Fibroblast of mammary gland (primary cell): Measurements from ENCODE around the gene HNRNPC.

Experiments
- DNase-seq: peaks from one replicate; pipeline ENCODE4 v3.0.0-alpha.2; 2010; ENCODE audit warnings: low read depth
- H3K4me3 ChIP-seq: 2 replicates; pipeline ENCODE4 v1.5.1; 2011; ENCODE audit warnings: low read depth, mild to moderate bottlenecking, low read length, moderate library complexity; ENCODE audit not compliant: control insufficient read depth
- TF ChIP-seq, protein P1 (sequence below): conservative IDR thresholded peaks from 2 replicates; pipeline ENCODE4 v1.5.1; 2011; ENCODE audit warnings: low read depth, low read length, inconsistent platforms; ENCODE audit not compliant: control insufficient read depth, insufficient read depth

HNRNPC gene

DNA sequence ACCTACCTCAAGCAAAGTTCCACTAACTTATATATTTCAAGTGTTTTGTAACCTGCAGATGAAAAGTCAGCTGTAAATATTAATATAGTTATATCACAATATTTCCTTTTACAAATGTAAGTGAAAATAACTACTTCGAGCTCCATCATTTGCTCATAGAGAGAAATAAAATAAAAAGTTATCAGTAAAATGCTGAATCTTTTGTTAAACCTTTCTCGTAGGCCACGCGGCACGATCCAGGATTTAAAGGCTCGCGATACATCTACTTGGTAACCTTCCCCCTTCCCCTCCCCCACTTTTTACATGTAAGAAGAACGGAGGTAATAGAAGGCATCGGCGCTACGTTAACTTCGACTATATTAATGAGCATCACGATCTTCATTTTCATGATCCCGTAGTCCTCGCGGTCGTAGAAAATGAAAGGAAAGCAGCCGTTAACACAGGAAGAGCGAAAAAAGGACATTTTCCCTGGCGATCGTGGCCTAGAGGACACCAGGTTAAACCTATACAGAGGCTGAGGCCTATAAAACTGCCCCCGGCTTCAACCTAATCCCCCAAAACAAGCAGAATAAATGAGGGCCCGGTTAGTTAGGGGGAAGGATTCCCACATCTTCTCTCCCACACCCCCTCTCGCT, 508 bp downstream of the HNRNPC start:
- TF ChIP-seq, protein P1, sequence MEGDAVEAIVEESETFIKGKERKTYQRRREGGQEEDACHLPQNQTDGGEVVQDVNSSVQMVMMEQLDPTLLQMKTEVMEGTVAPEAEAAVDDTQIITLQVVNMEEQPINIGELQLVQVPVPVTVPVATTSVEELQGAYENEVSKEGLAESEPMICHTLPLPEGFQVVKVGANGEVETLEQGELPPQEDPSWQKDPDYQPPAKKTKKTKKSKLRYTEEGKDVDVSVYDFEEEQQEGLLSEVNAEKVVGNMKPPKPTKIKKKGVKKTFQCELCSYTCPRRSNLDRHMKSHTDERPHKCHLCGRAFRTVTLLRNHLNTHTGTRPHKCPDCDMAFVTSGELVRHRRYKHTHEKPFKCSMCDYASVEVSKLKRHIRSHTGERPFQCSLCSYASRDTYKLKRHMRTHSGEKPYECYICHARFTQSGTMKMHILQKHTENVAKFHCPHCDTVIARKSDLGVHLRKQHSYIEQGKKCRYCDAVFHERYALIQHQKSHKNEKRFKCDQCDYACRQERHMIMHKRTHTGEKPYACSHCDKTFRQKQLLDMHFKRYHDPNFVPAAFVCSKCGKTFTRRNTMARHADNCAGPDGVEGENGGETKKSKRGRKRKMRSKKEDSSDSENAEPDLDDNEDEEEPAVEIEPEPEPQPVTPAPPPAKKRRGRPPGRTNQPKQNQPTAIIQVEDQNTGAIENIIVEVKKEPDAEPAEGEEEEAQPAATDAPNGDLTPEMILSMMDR: no peak
- peak; percentile 69 for DNase-seq
- H3K4me3 ChIP-seq: peak overlapping the region; percentile 100

DNA sequence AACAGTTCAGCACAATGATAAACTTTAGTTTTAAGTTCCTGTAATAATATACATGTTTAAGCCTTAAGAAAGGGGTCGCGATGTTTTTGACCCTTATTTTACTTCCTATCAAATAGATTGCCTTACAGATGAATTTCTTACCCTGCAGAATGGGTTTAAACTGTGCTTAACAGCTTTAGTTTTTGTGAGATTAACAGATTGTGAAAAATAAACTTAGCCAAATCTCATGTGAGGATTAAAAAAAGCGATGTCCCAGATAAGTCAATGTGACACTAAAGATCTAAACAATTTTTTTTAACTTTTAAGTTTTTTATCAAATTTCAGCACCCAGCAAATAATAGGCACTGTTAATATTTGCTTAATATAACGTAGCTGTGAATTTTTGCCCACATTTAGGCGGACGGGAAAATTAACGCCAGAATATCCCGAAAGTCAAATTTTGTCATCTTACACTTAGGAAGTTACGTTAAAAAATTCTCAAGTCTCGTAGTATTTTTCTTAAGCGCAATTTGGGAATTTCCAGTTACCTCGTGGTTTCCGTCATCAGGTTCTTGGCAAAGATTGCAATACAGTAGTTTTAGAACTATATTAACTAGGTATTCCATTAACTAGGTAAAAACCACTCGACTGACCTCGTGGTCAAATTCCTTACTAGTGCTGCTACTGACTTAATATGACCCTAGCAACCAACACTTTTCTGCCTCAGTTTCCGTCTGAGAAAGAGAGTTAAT, 1.2 kb downstream of the HNRNPC start:
- DNase-seq: no peak
- H3K4me3 ChIP-seq: peak overlapping the region; percentile 100
- TF ChIP-seq, protein P1: no peak

DNA sequence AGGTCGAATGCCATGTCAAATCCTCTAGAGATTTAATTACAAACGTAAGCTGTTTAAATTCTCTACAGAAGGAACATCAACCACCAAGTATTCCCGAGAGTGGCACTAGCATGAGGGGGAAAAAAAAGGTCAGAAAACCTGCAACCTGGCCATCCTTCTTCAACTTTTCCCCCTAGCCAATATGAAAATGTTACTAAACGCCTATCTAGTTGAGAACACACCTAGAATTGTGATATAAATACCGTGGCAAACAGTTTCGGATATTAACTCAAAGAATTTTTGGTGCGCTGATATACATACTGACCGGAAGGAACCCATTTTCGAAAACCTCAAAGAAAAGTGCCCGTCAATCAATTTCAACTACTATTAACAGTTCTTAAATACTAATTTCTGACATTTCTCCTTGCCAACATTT, 1.8 kb downstream of the HNRNPC start:
- peak overlapping the region; percentile 100 for H3K4me3 ChIP-seq
- TF ChIP-seq, protein P1: no peak
- DNase-seq: peak; percentile 47

DNA sequence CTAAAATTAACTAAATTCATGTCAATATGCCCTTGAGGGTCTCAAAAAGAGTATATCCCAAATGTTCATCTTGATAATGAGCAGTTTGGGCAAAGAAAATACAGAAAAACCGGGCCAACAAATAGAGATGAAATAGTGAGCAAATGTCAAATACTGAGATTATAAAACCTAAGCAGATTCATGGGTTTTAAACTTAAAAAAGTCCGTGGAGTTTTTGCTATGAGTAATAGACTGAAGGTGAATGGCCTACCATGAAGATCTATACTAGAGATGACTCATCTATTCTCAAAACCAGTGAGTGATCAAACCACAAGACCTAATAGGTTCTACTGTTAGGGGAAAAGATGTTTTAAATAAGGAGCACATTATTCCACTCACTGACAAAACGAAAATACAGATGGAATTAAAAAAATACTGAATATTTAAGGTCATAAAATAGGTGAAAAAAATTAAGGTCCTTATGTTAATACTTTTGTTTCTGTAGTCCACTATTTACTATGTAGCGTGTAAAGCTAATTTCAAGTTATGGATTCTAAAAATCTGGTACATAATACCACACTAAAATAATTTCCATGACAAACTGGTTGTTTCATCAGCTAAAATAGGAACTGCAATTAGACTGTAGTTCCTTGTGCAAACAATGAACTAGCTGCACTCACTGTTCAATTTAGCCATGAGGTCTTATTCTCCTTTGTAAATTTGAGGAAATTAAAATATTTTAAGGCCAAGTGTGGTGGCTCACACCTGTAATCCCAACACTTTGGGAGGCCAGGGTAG, 5.0 kb downstream of the HNRNPC start:
- peak; percentile 92 for DNase-seq
- TF ChIP-seq, protein P1: no peak
- peak overlapping the region; percentile 26 for H3K4me3 ChIP-seq

DNA sequence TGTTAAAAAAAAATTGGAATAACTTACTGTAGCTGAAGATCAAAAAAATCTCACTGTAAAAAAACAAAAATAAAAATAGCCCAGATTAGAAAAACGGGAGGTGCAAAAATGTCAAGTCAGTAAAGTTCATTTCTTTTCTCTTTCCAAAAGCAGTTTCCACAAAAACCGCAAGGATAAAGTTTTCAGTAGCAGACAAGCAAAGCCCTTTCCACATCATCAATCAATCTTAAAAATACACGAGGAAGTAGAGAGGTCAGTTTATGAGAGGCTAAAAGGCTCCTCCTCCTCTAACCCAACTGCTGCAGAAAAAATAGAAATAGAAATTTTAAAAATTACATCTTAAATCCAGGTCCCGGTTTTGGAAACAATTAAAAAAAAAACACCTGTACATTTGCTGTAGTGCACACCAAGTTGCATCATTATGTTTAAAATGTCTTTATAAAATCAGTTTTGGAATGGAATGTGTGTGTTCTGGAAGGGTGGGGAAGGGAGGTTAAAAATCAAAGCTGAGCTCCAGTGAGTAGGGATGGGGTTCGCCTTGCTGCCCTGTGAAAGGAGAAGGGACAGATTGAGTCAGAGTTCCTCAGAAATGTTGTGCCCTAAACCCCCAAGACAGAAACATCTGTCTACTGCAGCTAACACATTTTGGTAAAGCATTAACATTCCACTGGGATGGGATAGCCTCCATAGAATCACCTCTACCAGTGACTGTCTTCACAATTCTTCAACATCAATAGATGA, 5.8 kb downstream of the HNRNPC start:
- H3K4me3 ChIP-seq: peak overlapping the region; percentile 26
- DNase-seq: peak; percentile 57
- TF ChIP-seq, protein P1: no peak

DNA sequence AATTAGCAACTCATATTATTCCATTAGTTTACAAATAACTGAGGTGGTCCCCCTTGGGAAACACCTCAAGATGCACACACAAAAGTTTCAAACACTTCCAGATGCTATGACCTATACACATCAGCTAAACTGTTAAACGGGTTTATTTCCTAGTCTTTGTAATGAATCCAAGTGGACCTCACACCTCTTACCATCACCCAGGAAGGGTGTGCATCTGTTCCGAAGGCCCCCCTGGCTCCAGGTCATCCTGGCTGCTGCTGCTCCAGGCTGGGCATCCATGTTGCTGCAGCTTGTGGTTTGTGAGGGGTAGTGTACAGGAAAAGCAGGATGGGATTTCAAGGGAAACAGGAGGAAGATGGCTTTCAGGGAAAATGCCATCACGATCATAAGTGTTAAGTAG, 6.8 kb downstream of the HNRNPC start:
- TF ChIP-seq, protein P1: no peak
- no peak for DNase-seq
- H3K4me3 ChIP-seq: no peak overlapping the region
